ENCODE data around the gene CAPS.
"Not testable (repeated sequence)": the region's sequence is repeated elsewhere in the genome, so short reads cannot be mapped to it uniquely, and the experiment has no call there.

The CAPS gene

GRCh38 chr19:5880604-5881078, 33.4 kb upstream of the CAPS start:
- Histone ChIP-seq H3K36me3 (ENCODE audit: low read length) (no peaks in the 10 kb centered on the region), H3K9me2 (replicated peaks; ENCODE audit: insufficient read depth, low read length) (no peaks in the 10 kb centered on the region), H3K9me3 (ENCODE audit: insufficient read depth, low read length) (no peaks in the 10 kb centered on the region), H3K79me2 (ENCODE audit: insufficient read depth, low read length) (no peaks in the 10 kb centered on the region), H3K27ac (ENCODE audit: low read depth, low read length) (no peak overlapping the region), H3K27me3 (ENCODE audit: low read length) (no peaks in the 10 kb centered on the region), H4K20me1 (ENCODE audit: low read depth, low read length) (no peaks in the 10 kb centered on the region), H3K4me3 (ENCODE audit: insufficient read depth, low read length, poor library complexity, severe bottlenecking) (no peak overlapping the region), H3K9ac (ENCODE audit: low read length) (no peak overlapping the region), H3F3A (ENCODE audit: insufficient read depth) (no peaks in the 10 kb centered on the region), H2AFZ (ENCODE audit: low read depth, low read length, severe bottlenecking) (no peak overlapping the region), H3K4me2 (ENCODE audit: low read depth, low read length, poor library complexity, severe bottlenecking) (no peak overlapping the region)
- no peak for TF ChIP-seq EZH2phosphoT487 (conservative IDR thresholded peaks at IDR 0.05; ENCODE audit: low read length)
- TF ChIP-seq CTCF (IDR thresholded peaks at IDR 0.05; ENCODE audit: insufficient read depth, low read length, poor library complexity, severe bottlenecking), result no peak

- no peak overlapping the region for H3K9ac ChIP-seq (ENCODE audit: low read length)
- no peak overlapping the region for H3K27ac ChIP-seq (ENCODE audit: low read depth, low read length)
- no peaks in the 10 kb centered on the region for H3K36me3 ChIP-seq (ENCODE audit: low read length)
- H3K4me3 ChIP-seq (ENCODE audit: insufficient read depth, low read length, poor library complexity, severe bottlenecking), result no peak overlapping the region
- no peaks in the 10 kb centered on the region for H3K9me2 ChIP-seq (replicated peaks; ENCODE audit: insufficient read depth, low read length)
- no peaks in the 10 kb centered on the region for H3K27me3 ChIP-seq (ENCODE audit: low read length)
- no peak overlapping the region for H3K4me2 ChIP-seq (ENCODE audit: low read depth, low read length, poor library complexity, severe bottlenecking)
- no peaks in the 10 kb centered on the region for H3K9me3 ChIP-seq (ENCODE audit: insufficient read depth, low read length)
- TF ChIP-seq EZH2phosphoT487 (conservative IDR thresholded peaks at IDR 0.05; ENCODE audit: low read length) (no peak), CTCF (IDR thresholded peaks at IDR 0.05; ENCODE audit: insufficient read depth, low read length, poor library complexity, severe bottlenecking) (no peak)
- H2AFZ ChIP-seq (ENCODE audit: low read depth, low read length, severe bottlenecking), result no peak overlapping the region
- no peaks in the 10 kb centered on the region for H3K79me2 ChIP-seq (ENCODE audit: insufficient read depth, low read length)
- no peaks in the 10 kb centered on the region for H3F3A ChIP-seq (ENCODE audit: insufficient read depth)
- no peaks in the 10 kb centered on the region for H4K20me1 ChIP-seq (ENCODE audit: low read depth, low read length)
Observed at GRCh38 chr19:5881543-5882299, 32.3 kb upstream of the CAPS start.

- Histone ChIP-seq H3K4me3 (ENCODE audit: insufficient read depth, low read length, poor library complexity, severe bottlenecking) (no peak overlapping the region), H3K36me3 (ENCODE audit: low read length) (no peaks in the 10 kb centered on the region), H3K9me2 (replicated peaks; ENCODE audit: insufficient read depth, low read length) (no peaks in the 10 kb centered on the region), H3K9ac (ENCODE audit: low read length) (no peak overlapping the region), H3K27me3 (ENCODE audit: low read length) (no peaks in the 10 kb centered on the region), H4K20me1 (ENCODE audit: low read depth, low read length) (no peaks in the 10 kb centered on the region), H3F3A (ENCODE audit: insufficient read depth) (no peaks in the 10 kb centered on the region), H2AFZ (ENCODE audit: low read depth, low read length, severe bottlenecking) (no peak overlapping the region), H3K79me2 (ENCODE audit: insufficient read depth, low read length) (no peaks in the 10 kb centered on the region), H3K27ac (ENCODE audit: low read depth, low read length) (no peak overlapping the region), H3K4me2 (ENCODE audit: low read depth, low read length, poor library complexity, severe bottlenecking) (no peak overlapping the region), H3K9me3 (ENCODE audit: insufficient read depth, low read length) (no peaks in the 10 kb centered on the region)
- TF ChIP-seq EZH2phosphoT487 (conservative IDR thresholded peaks at IDR 0.05; ENCODE audit: low read length) (no peak), CTCF (IDR thresholded peaks at IDR 0.05; ENCODE audit: insufficient read depth, low read length, poor library complexity, severe bottlenecking) (no peak)
Observed at GRCh38 chr19:5882421-5882968, 31.6 kb upstream of the CAPS start.

GRCh38 chr19:5883157-5883873, 30.7 kb upstream of the CAPS start:
- not testable (repeated sequence) for H3K9ac ChIP-seq (ENCODE audit: low read length); H3F3A ChIP-seq (ENCODE audit: insufficient read depth); H2AFZ ChIP-seq (ENCODE audit: low read depth, low read length, severe bottlenecking); H3K4me2 ChIP-seq (ENCODE audit: low read depth, low read length, poor library complexity, severe bottlenecking); H3K79me2 ChIP-seq (ENCODE audit: insufficient read depth, low read length); H3K4me3 ChIP-seq (ENCODE audit: insufficient read depth, low read length, poor library complexity, severe bottlenecking); H3K27ac ChIP-seq (ENCODE audit: low read depth, low read length); H4K20me1 ChIP-seq (ENCODE audit: low read depth, low read length); H3K9me3 ChIP-seq (ENCODE audit: insufficient read depth, low read length); H3K36me3 ChIP-seq (ENCODE audit: low read length); H3K27me3 ChIP-seq (ENCODE audit: low read length); H3K9me2 ChIP-seq (replicated peaks; ENCODE audit: insufficient read depth, low read length)

- not testable (repeated sequence) for H3K9me3 ChIP-seq (ENCODE audit: insufficient read depth, low read length); H2AFZ ChIP-seq (ENCODE audit: low read depth, low read length, severe bottlenecking); H3K4me3 ChIP-seq (ENCODE audit: insufficient read depth, low read length, poor library complexity, severe bottlenecking); H3K9ac ChIP-seq (ENCODE audit: low read length); H3K27ac ChIP-seq (ENCODE audit: low read depth, low read length); H4K20me1 ChIP-seq (ENCODE audit: low read depth, low read length); H3K27me3 ChIP-seq (ENCODE audit: low read length); H3K79me2 ChIP-seq (ENCODE audit: insufficient read depth, low read length); H3K4me2 ChIP-seq (ENCODE audit: low read depth, low read length, poor library complexity, severe bottlenecking); H3K9me2 ChIP-seq (replicated peaks; ENCODE audit: insufficient read depth, low read length); H3F3A ChIP-seq (ENCODE audit: insufficient read depth); H3K36me3 ChIP-seq (ENCODE audit: low read length)
Observed at GRCh38 chr19:5884065-5884811, 29.8 kb upstream of the CAPS start.

Measured in SU-DHL-6 (cell line).